ENCODE measurements around the gene ATP13A3. TPM values are rescaled to one million over a fixed set of nuclear protein-coding genes. Genes with fewer than 3 reads are reported as not detected.

The ATP13A3 gene
- total RNA-seq, 1 donor from 2014 or later, result 171 TPM

DNA sequence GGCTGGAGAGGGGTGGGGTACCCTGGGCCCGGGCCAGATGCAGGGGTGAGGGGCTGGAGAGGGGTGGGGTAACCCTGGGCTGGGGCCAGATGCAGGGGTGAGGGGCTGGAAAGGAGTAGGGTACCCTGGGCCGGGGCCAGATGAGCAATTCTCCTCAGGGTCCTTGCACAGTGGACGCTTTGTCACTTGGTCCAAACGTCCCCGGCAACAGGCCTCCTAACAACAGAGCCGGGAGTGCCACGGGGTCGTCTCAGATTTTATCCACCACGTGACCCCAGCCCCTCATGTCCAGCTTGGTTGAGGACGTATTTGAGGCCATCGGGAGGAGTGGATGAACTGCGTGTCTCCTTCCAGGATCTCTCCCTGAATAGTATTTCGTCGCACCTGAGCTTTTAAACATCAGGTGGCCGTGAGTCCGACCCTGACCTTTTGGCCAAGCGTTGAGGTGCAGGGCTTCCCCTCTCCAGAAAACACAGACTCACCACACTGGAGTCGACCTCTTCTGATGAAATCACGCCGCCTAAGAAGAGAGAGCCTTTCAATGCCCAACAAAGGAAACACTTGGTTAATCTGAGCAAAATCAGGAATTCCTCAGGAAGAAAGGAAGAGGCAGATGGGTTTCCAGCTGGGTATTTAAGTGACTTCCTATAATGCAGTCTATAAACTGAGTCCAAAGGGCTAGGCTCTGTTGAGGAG lies 104.5 kb downstream of the ATP13A3 start:
- TF ChIP-seq, protein P1, sequence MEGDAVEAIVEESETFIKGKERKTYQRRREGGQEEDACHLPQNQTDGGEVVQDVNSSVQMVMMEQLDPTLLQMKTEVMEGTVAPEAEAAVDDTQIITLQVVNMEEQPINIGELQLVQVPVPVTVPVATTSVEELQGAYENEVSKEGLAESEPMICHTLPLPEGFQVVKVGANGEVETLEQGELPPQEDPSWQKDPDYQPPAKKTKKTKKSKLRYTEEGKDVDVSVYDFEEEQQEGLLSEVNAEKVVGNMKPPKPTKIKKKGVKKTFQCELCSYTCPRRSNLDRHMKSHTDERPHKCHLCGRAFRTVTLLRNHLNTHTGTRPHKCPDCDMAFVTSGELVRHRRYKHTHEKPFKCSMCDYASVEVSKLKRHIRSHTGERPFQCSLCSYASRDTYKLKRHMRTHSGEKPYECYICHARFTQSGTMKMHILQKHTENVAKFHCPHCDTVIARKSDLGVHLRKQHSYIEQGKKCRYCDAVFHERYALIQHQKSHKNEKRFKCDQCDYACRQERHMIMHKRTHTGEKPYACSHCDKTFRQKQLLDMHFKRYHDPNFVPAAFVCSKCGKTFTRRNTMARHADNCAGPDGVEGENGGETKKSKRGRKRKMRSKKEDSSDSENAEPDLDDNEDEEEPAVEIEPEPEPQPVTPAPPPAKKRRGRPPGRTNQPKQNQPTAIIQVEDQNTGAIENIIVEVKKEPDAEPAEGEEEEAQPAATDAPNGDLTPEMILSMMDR (IDR thresholded peaks at IDR 0.05; ENCODE audit: insufficient read depth, low read length, severe bottlenecking), result no peak
- FAIRE-seq (no peak), DNase-seq (ENCODE audit: low read depth) (no peak)
- Histone ChIP-seq H3K27me3 (ENCODE audit: control insufficient read depth, insufficient read depth, low read length) (peaks cover 8% of the 10 kb centered on the region), H3K4me3 (ENCODE audit: low read depth, low read length) (no peak overlapping the region), H3K36me3 (ENCODE audit: control insufficient read depth, insufficient read depth, low read length) (no peaks in the 10 kb centered on the region)

DNA sequence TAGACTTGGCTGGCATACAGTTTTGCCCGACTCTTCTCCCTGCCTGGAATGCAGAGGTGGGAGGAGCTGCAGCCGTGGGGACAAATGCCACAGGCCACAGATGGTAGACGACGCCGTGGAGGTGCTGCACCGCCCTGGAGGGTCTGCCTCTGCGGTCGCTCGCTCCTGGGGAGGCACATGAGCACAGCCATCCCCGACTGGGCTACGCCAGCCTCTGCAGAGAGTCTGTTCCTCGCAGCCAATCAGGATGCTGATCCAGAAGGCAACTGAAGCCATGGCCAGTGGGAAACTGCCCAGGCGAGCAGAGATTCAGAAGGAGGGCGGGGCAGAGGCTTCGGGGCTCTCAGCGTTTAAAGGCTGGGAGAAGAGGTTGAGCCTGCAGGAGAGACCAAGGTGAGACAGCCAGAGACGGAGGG lies 105.3 kb downstream of the ATP13A3 start:
- peaks cover 5% of the 10 kb centered on the region for H3K27me3 ChIP-seq (ENCODE audit: control insufficient read depth, insufficient read depth, low read length)
- FAIRE-seq (no peak), DNase-seq (ENCODE audit: low read depth) (peak; percentile 6)
- TF ChIP-seq, protein P1 (IDR thresholded peaks at IDR 0.05; ENCODE audit: insufficient read depth, low read length, severe bottlenecking), result no peak
- H3K4me3 ChIP-seq (ENCODE audit: low read depth, low read length), result no peak overlapping the region
- H3K36me3 ChIP-seq (ENCODE audit: control insufficient read depth, insufficient read depth, low read length), result no peaks in the 10 kb centered on the region

DNA sequence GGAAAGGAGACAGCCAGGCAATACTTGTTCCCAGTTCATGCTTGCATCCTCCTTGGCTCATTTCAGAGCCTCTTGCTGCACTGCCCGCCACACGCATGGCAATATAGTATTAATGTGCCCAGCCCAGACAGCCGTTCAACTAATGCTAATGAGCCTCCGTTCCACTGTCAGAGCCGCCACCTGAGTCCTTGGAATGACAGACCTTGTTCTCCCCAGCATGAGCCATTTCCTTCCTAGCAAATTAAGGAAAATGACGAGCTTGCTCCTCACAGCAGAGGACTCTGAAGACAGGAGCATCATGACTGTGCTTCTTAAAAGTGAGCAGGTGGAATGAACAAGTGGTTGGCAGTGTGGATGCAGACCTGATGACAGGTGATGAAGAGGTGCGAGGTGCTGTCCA lies 106.5 kb downstream of the ATP13A3 start:
- Histone ChIP-seq H3K4me3 (ENCODE audit: low read depth, low read length) (no peak overlapping the region), H3K27me3 (ENCODE audit: control insufficient read depth, insufficient read depth, low read length) (no peaks in the 10 kb centered on the region), H3K36me3 (ENCODE audit: control insufficient read depth, insufficient read depth, low read length) (no peaks in the 10 kb centered on the region)
- DNase-seq (ENCODE audit: low read depth) (no peak), FAIRE-seq (no peak)
- TF ChIP-seq, protein P1 (IDR thresholded peaks at IDR 0.05; ENCODE audit: insufficient read depth, low read length, severe bottlenecking), result no peak

DNA sequence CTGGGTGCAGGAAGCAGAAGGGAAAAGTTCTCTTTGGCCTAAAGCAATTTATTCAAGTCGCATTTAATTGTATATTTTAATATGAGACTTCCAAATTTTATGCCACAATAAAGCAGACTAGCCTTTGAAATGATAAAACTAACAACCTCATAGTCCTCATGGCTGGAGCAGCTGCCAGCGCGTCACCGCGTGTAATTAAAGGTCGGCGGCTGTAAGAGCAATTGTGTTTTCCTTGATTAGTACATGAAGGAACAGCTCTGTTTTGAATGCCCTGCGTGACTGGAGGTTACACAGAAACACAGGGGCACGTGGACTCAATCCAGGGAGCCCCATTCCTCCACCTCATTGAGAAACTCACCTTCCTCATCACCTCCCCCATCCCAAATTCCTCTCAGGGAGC lies 107.2 kb downstream of the ATP13A3 start:
- Histone ChIP-seq H3K4me3 (ENCODE audit: low read depth, low read length) (no peak overlapping the region), H3K36me3 (ENCODE audit: control insufficient read depth, insufficient read depth, low read length) (no peaks in the 10 kb centered on the region), H3K27me3 (ENCODE audit: control insufficient read depth, insufficient read depth, low read length) (no peaks in the 10 kb centered on the region)
- DNase-seq (ENCODE audit: low read depth) (no peak), FAIRE-seq (no peak)
- TF ChIP-seq, protein P1 (IDR thresholded peaks at IDR 0.05; ENCODE audit: insufficient read depth, low read length, severe bottlenecking), result no peak

DNA sequence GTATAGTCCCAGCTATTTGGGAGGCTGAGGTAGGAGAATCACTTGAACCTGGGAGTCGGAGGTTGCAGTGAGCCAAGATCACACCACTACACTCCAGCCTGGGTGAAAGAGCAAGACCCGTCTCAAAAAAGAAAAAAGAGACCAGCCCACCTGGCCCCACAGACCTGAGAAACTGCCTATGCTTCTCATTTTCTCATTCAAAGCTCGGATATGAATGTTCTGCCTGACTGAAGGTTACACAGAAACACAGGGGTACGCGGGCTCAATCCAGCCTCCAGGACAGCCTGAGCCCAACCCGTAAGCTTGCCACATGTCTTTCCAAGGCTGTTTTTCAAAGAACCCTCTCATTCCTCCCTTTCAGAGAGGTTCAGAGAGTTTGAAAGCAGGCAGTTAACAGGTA lies 107.6 kb downstream of the ATP13A3 start:
- no peak overlapping the region for H3K4me3 ChIP-seq (ENCODE audit: low read depth, low read length)
- H3K36me3 ChIP-seq (ENCODE audit: control insufficient read depth, insufficient read depth, low read length), result no peaks in the 10 kb centered on the region
- TF ChIP-seq, protein P1 (IDR thresholded peaks at IDR 0.05; ENCODE audit: insufficient read depth, low read length, severe bottlenecking), result no peak
- H3K27me3 ChIP-seq (ENCODE audit: control insufficient read depth, insufficient read depth, low read length), result no peaks in the 10 kb centered on the region
- no peak for DNase-seq (ENCODE audit: low read depth)
- FAIRE-seq, result no peak

DNA sequence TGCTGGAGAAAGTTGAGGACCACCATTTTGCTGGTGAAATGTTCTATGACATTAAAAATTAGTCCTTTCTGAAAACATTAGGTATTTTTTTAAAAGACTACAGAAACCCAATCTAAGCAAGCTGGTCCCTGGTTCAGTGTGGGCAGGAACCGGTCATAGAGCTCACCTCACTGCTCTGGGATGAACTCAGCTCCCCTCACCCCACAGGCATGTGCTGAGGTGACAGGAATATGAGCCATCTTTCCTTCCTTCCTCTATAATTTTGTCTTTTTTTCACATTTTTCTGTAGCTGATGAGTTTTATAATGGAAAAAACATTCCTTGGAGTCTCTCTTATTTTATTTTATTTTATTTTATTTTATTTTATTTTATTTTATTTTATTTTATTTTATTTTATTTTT lies 109.1 kb downstream of the ATP13A3 start:
- FAIRE-seq, result no peak
- TF ChIP-seq, protein P1 (IDR thresholded peaks at IDR 0.05; ENCODE audit: insufficient read depth, low read length, severe bottlenecking), result no peak
- no peaks in the 10 kb centered on the region for H3K36me3 ChIP-seq (ENCODE audit: control insufficient read depth, insufficient read depth, low read length)
- H3K27me3 ChIP-seq (ENCODE audit: control insufficient read depth, insufficient read depth, low read length), result peaks cover under 1% of the 10 kb centered on the region
- H3K4me3 ChIP-seq (ENCODE audit: low read depth, low read length), result no peak overlapping the region
- DNase-seq (ENCODE audit: low read depth), result no peak
